ENCODE results near the gene LDHD.

The LDHD gene

GRCh38 chr16:75089486-75090202 lies 26.9 kb downstream of the LDHD start:
- Histone ChIP-seq H3K4me1 (ENCODE audit: insufficient read depth, low read length) (peaks cover 78% of the 10 kb centered on the region), H3K9me3 (ENCODE audit: insufficient read depth, low read length, severe bottlenecking) (no peaks in the 10 kb centered on the region), H3K4me2 (ENCODE audit: insufficient read depth, low read length) (no peak overlapping the region), H3K27me3 (ENCODE audit: insufficient read depth, low read length, poor library complexity) (no peaks in the 10 kb centered on the region), H4K20me1 (ENCODE audit: insufficient read depth, low read length) (peaks cover 52% of the 10 kb centered on the region), H3K27ac (ENCODE audit: low read length) (peak overlapping the region; percentile 67), H3K4me3 (ENCODE audit: low read depth in 1 of 2, low read length in 2 of 2) (no peak overlapping the region), H3K9ac (ENCODE audit: low read depth, low read length) (no peak overlapping the region), H2AFZ (ENCODE audit: low read depth, low read length) (no peak overlapping the region), H3K79me2 (ENCODE audit: insufficient read depth, low read length) (peaks cover 100% of the 10 kb centered on the region), H3K36me3 (ENCODE audit: insufficient read depth, low read length) (peaks cover 61% of the 10 kb centered on the region)
- DNase-seq (no peak), ATAC-seq (ENCODE audit: insufficient read depth, low read depth) (no peak)
- TF ChIP-seq EZH2 (IDR thresholded peaks at IDR 0.05; ENCODE audit: borderline replicate concordance, low read depth, low read length, severe bottlenecking) (no peak), CTCF (IDR thresholded peaks at IDR 0.05; ENCODE audit: borderline replicate concordance, extremely low read depth, low read length, poor library complexity, severe bottlenecking) (no peak)

DNA sequence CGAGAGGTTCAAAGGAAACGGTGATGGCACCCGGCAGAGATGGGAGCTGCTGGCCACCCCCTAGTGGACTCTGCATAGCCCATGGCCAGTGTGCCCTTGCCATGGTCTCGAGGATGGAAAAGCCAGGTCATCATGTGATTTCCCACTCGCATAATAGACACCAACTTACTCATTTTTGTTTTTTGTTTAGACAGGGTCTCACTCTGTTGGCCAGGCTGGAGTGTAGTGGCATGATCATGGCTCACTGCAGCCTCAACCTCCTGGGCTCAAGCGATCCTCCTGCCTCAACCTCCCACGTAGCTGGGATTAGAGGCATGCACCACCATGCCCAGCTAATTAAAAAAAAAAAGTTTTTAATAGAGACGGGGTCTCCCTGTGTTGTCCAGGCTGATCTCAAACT lies 27.6 kb downstream of the LDHD start:
- no peak overlapping the region for H2AFZ ChIP-seq (ENCODE audit: low read depth, low read length)
- ATAC-seq (ENCODE audit: insufficient read depth, low read depth) (no peak), DNase-seq (no peak)
- H4K20me1 ChIP-seq (ENCODE audit: insufficient read depth, low read length), result peaks cover 45% of the 10 kb centered on the region
- H3K27me3 ChIP-seq (ENCODE audit: insufficient read depth, low read length, poor library complexity), result no peaks in the 10 kb centered on the region
- H3K9ac ChIP-seq (ENCODE audit: low read depth, low read length), result no peak overlapping the region
- no peak overlapping the region for H3K4me3 ChIP-seq (ENCODE audit: low read depth in 1 of 2, low read length in 2 of 2)
- peak overlapping the region; percentile 75 for H3K27ac ChIP-seq (ENCODE audit: low read length)
- no peak overlapping the region for H3K4me2 ChIP-seq (ENCODE audit: insufficient read depth, low read length)
- H3K4me1 ChIP-seq (ENCODE audit: insufficient read depth, low read length), result peaks cover 78% of the 10 kb centered on the region
- TF ChIP-seq CTCF (IDR thresholded peaks at IDR 0.05; ENCODE audit: borderline replicate concordance, extremely low read depth, low read length, poor library complexity, severe bottlenecking) (no peak), EZH2 (IDR thresholded peaks at IDR 0.05; ENCODE audit: borderline replicate concordance, low read depth, low read length, severe bottlenecking) (no peak)
- peaks cover 61% of the 10 kb centered on the region for H3K36me3 ChIP-seq (ENCODE audit: insufficient read depth, low read length)
- H3K9me3 ChIP-seq (ENCODE audit: insufficient read depth, low read length, severe bottlenecking), result no peaks in the 10 kb centered on the region
- H3K79me2 ChIP-seq (ENCODE audit: insufficient read depth, low read length), result peaks cover 100% of the 10 kb centered on the region

DNA sequence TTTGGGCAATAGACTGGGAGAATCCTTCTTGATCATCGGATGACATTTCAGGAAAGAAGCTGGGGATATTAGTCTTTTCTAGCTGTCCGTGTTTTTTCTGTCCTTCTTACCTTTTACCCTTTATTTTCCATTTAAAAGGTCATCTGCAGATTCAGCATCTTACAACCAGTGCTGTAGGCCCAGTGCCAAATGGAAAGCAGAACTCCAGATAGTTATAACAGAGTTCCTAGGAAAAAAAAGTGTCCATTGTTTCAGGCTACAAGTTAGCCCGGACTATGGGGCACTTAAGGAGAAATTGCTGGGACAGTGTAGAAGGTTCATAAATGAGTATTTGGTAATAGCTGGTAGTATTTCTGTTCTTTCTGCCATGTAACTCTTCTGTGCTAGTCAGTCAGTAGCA lies 28.4 kb downstream of the LDHD start:
- peak overlapping the region; percentile 75 for H3K27ac ChIP-seq (ENCODE audit: low read length)
- no peak for TF ChIP-seq CTCF (IDR thresholded peaks at IDR 0.05; ENCODE audit: borderline replicate concordance, extremely low read depth, low read length, poor library complexity, severe bottlenecking)
- TF ChIP-seq EZH2 (IDR thresholded peaks at IDR 0.05; ENCODE audit: borderline replicate concordance, low read depth, low read length, severe bottlenecking), result no peak
- H3K4me2 ChIP-seq (ENCODE audit: insufficient read depth, low read length), result no peak overlapping the region
- H2AFZ ChIP-seq (ENCODE audit: low read depth, low read length), result no peak overlapping the region
- H3K27me3 ChIP-seq (ENCODE audit: insufficient read depth, low read length, poor library complexity), result no peaks in the 10 kb centered on the region
- peaks cover 100% of the 10 kb centered on the region for H3K79me2 ChIP-seq (ENCODE audit: insufficient read depth, low read length)
- peaks cover 38% of the 10 kb centered on the region for H4K20me1 ChIP-seq (ENCODE audit: insufficient read depth, low read length)
- H3K36me3 ChIP-seq (ENCODE audit: insufficient read depth, low read length), result peaks cover 59% of the 10 kb centered on the region
- no peak for ATAC-seq (ENCODE audit: insufficient read depth, low read depth)
- no peak overlapping the region; the same call in 1 of the 2 replicates for H3K9ac ChIP-seq (ENCODE audit: low read depth, low read length)
- no peak overlapping the region for H3K4me3 ChIP-seq (ENCODE audit: low read depth in 1 of 2, low read length in 2 of 2)
- peaks cover 78% of the 10 kb centered on the region for H3K4me1 ChIP-seq (ENCODE audit: insufficient read depth, low read length)
- H3K9me3 ChIP-seq (ENCODE audit: insufficient read depth, low read length, severe bottlenecking), result no peaks in the 10 kb centered on the region
- DNase-seq, result no peak
